EH (cell line): ENCODE measurements around the gene FRS3.
"Not testable (repeated sequence)": the region's sequence is repeated elsewhere in the genome, so short reads cannot be mapped to it uniquely, and the experiment has no call there.

ENCODE experiments used
- DNase-seq: peaks from one replicate; pipeline ENCODE4 v3.0.0-alpha.2; 2015; ENCODE audit warnings: low read depth

Gene FRS3

GRCh38 chr6:41779788-41780550 lies at the start of gene FRS3:
FRS3 (minus strand) TSS chr6:41779900; CDS start chr6:41776987, 2,913 bp downstream.
- DNase-seq, result peak; percentile 90

GRCh38 chr6:41826343-41827022 lies 46.8 kb upstream of the FRS3 start:
- DNase-seq, result no peak

DNA sequence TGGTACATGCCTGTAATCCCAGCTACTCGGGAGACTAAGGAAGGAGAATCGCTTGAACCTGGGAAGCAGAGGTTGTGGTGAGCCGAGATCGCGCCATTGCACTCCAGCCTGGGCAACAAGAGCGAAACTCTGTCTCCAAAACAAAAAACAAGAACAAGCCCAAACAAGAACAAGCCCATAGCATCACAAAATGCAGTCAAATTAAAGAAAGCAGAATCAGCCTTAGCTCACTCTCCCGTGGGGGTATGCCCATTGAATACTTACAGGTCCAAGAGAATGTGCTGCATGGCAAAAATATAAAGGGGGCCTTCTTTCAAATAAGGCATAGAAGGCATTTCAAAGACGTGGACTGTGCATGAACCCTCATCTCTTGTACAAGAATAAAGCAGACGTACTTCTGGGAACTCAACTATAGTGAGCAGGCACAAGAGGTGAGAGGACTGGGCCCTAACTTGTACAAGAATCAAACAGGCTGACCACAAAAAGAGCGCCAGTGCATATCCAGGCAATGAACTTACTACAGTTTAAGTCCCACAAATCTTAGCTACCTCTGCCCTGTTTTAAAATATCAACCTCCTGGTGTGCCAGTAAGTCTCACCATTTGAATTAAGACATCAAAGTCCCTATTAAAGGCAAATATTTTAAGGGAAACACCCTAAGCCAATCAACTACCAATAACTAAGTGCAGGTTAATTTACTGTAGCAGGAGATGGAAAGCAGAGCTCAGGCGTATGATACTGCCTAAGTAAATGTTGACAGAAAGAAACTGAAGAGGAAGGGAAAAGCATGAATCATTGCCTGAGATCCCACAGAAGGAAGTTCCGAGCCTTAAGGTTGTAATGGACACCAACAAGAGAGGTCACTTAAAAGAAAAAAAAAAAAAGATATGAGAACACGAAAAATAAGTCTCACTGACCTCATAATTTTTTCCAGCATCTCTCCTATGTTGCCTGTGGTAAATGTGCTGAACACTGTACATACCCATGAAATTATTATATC lies 45.2 kb upstream of the FRS3 start:
- DNase-seq, result peak; percentile 13

DNA sequence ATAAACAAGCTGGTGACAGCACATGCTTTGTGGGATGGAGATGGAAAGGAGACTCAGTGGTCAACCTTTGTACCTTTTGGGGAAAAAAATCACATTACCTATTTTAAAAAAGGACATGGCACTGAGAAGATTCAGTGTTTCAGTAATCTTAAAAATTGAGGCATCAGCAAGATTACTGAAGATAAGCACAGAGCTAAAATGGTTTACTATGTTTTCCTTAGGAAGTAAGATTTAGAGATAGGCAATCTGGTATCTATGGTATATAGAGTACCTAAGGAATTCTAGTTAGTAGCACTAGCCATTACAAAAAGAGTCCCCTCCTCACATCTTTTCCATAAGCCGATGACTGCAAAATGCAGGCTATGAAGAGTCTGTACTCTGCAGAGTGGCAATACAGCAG lies 43.5 kb upstream of the FRS3 start:
- no peak for DNase-seq

GRCh38 chr6:41822021-41822420 lies 42.3 kb upstream of the FRS3 start:
- no peak for DNase-seq

- DNase-seq, result no peak
These were observed 41.6 kb upstream of the FRS3 start for GRCh38 chr6:41821266-41821665.

GRCh38 chr6:41818271-41819054 lies 38.8 kb upstream of the FRS3 start:
- no peak for DNase-seq

DNA sequence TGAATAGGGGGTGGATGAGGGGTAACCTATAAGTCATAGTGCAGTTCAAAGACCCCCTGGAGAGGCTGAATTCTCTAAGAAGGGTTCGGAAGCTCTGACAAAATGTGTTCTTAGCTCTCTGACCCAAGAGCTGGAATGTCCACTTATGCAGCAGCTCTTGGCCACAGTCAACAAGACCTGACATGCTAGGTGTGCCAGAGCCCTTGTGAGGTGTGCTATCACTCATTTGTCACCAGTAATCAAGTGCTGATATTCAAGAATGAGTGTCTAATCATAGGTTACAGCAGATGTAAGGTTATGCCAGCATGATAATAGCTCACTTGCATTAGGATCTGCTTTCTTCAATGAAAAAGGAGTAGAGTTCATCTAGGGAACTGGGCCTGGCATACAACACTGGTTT lies 35.9 kb upstream of the FRS3 start:
- no peak for DNase-seq

- DNase-seq, result no peak
These were observed 34.9 kb upstream of the FRS3 start for GRCh38 chr6:41814629-41815028.

DNA sequence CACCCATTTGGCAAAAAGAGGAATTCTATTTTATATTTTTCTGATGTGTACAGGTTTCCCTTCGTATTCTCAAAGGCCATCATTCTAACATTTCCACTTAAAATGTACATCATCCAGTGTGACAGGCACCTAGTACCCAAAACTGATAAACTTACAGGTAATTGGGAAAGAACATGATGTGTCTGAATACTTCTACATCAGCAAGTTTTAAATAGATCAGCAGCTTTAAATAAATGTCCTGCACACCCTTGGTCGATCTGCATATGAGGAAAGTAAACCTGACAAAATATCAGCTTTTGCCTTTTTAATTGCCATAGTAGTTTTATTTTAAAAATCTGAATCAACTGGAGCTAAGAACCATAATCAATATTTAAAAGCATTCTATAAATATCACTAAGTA lies 34.3 kb upstream of the FRS3 start:
- no peak for DNase-seq

- DNase-seq, result no peak
These were observed 33.8 kb upstream of the FRS3 start for GRCh38 chr6:41813469-41813868.

DNA sequence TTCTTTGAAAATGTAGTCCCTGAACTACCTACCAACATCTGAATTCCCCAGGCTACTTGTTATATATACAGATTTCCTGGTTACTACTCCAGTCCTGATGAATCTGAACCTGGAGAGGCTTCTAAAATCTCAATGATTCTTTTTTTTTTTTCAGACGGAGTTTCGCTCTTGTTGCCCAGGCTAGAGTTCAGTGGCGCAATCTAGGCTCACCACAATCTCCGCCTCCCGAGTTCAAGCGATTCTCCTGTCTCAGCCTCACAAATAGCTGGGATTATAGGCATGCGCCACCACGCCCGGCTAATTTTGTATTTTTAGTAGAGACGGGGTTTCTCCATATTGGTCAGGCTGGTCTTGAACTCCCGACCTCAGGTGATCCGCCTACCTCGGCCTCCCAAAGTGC lies 32.2 kb upstream of the FRS3 start:
- DNase-seq, result not testable (repeated sequence)

GRCh38 chr6:41811095-41811494 lies 31.4 kb upstream of the FRS3 start:
- no peak for DNase-seq

DNA sequence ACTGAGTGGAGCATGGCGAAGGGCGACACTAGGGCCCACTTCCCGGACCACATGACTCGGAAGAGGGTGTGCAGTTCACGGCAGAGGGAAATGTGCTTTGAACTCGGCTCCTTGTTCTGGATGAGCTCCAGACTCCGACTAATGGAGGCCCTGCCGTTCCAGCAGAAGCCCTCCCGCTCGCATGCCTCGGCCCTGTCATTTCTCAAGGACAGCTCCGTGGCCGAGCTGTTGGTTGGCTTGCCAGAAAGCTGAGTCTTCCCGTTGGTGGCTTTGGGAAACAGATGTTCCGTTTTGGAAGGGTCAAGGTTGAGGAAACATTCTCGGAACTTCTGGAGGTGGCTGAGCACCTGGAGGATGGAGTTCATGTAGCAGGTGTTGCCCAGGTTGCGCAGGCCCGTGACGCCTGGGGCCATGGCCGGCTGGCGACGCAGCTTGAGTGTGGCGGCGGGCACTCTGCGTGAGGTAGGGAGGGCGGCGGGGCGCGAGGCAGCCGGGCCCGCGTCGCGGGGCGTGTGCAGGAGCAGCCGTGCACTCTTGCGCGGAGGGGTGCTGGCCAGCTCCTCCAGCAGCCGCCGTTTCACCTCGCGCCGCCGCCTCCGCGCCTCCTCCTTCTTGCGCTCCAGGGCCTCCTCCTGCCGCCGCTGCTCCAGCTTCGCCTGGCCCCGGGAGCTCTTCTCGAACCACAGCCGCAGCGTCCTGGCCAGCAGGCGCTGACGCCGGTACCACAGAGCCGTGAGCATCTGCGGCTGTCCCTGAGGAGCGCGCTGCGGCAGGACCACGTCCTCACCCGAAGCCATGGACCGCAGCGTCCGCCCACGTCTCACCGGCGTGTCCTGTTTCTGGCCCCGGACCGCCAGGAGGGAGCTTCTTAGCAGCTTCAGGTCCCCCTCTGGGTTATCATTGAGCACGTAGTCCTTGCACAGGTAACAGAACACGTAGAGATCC lies 26.4 kb upstream of the FRS3 start:
- no peak for DNase-seq

DNA sequence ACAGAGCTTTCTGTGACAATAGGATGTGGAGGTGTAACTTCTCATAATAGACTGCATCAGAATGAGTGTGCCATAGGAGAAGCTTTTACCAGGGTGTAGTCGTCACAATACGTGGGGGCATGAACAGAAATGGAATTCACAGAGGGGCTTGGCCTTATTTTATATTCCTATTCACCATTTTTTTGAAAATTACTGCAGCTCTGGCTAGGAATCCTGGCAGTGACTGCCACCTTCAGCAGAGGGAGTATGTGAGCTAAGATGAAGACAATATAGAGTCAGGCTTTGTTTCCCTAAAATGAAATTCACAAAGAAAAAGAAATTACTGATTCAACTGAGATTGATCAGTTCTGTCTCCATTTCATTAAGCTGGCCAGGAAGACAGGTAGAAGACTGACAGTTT lies 21.7 kb upstream of the FRS3 start:
- peak; percentile 37 for DNase-seq

- no peak for DNase-seq
These were observed 19.8 kb upstream of the FRS3 start for GRCh38 chr6:41799559-41799911.

GRCh38 chr6:41798901-41799558 lies 19.3 kb upstream of the FRS3 start:
- DNase-seq, result no peak

DNA sequence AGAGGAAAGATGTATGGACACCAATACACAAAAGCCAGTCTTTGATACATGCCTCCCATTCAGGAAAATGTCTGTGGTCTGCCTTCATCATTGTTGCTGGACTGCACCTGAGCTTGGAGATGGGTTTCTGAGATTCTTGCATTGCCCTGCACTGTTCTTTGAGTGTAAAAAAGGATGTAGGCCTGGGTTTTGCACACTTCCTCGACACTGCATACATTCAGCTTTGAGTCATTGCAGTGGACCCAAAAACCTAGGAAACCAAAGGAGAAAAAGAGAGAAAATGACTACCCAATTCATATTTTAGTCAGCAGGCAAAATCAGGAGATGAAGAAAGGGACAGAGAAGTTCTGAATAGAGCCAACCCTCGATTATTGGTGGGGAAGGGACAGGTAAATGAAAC lies 16.8 kb upstream of the FRS3 start:
- no peak for DNase-seq

- no peak for DNase-seq
These were observed 12.3 kb upstream of the FRS3 start for GRCh38 chr6:41791984-41792383.

GRCh38 chr6:41791305-41791704 lies 11.6 kb upstream of the FRS3 start:
- no peak for DNase-seq
